BE2C (cell line): Measurements from ENCODE around the gene NEO1.

Source experiments
- DNase-seq: peaks from one replicate; pipeline ENCODE4 v3.0.0-alpha.2; 2020
- H3K27me3 ChIP-seq: fragments of 250-450 bp; sonication (Bioruptor Pico); 2 replicates; pipeline ENCODE4 v1.5.1; 2020; ENCODE audit warnings: mild to moderate bottlenecking
- H3K36me3 ChIP-seq: fragments of 250-450 bp; sonication (Bioruptor Pico); 2 replicates; pipeline ENCODE4 v1.5.1; 2020; ENCODE audit warnings: mild to moderate bottlenecking
- H3K4me1 ChIP-seq: fragments of 250-450 bp; sonication (Bioruptor Pico); 2 replicates; pipeline ENCODE4 v1.5.1; 2020
- H3K4me3 ChIP-seq: 2 replicates; pipeline ENCODE4 v1.5.1; 2011; ENCODE audit warnings: low read depth, low read length
- H3K9me3 ChIP-seq: fragments of 250-450 bp; sonication (Bioruptor Pico); 2 replicates; pipeline ENCODE4 v1.5.1; 2020
- CTCF ChIP-seq: IDR thresholded peaks from 2 replicates; pipeline ENCODE4 v1.5.1; 2012; ENCODE audit warnings: mild to moderate bottlenecking, low read depth, low read length

NEO1 gene

GRCh38 chr15:73270366-73271097, 218.3 kb downstream of the NEO1 start:
- Histone ChIP-seq H3K36me3 (no peaks in the 10 kb centered on the region), H3K4me3 (no peak overlapping the region), H3K27me3 (no peaks in the 10 kb centered on the region; the same call in 1 of the 2 replicates), H3K4me1 (no peaks in the 10 kb centered on the region), H3K9me3 (no peaks in the 10 kb centered on the region)
- DNase-seq, result no peak
- no peak for TF ChIP-seq CTCF

GRCh38 chr15:73273181-73274002, 221.1 kb downstream of the NEO1 start:
- no peaks in the 10 kb centered on the region for H3K36me3 ChIP-seq
- no peak overlapping the region for H3K4me3 ChIP-seq
- TF ChIP-seq CTCF, result peak; percentile 93
- no peaks in the 10 kb centered on the region for H3K4me1 ChIP-seq
- H3K27me3 ChIP-seq, result peaks cover under 1% of the 10 kb centered on the region
- peak; percentile 61 for DNase-seq
- H3K9me3 ChIP-seq, result no peaks in the 10 kb centered on the region

GRCh38 chr15:73275862-73276261, 223.6 kb downstream of the NEO1 start:
- H3K36me3 ChIP-seq, result no peaks in the 10 kb centered on the region
- H3K27me3 ChIP-seq, result peaks cover 7% of the 10 kb centered on the region
- no peaks in the 10 kb centered on the region for H3K9me3 ChIP-seq
- no peaks in the 10 kb centered on the region for H3K4me1 ChIP-seq
- DNase-seq, result no peak
- no peak overlapping the region for H3K4me3 ChIP-seq
- TF ChIP-seq CTCF, result no peak

GRCh38 chr15:73282567-73283365, 230.5 kb downstream of the NEO1 start:
- H3K36me3 ChIP-seq, result no peaks in the 10 kb centered on the region
- H3K4me1 ChIP-seq, result no peaks in the 10 kb centered on the region
- no peak for TF ChIP-seq CTCF
- peaks cover 17% of the 10 kb centered on the region for H3K27me3 ChIP-seq
- no peak for DNase-seq
- H3K4me3 ChIP-seq, result no peak overlapping the region
- H3K9me3 ChIP-seq, result no peaks in the 10 kb centered on the region

- H3K27me3 ChIP-seq, result peaks cover 16% of the 10 kb centered on the region
- no peak for TF ChIP-seq CTCF
- H3K9me3 ChIP-seq, result no peaks in the 10 kb centered on the region
- H3K4me1 ChIP-seq, result no peaks in the 10 kb centered on the region
- H3K36me3 ChIP-seq, result no peaks in the 10 kb centered on the region
- no peak for DNase-seq
- no peak overlapping the region for H3K4me3 ChIP-seq
Measured at GRCh38 chr15:73283366-73283962, 231.2 kb downstream of the NEO1 start.
